GM12878 (cell line): ENCODE measurements around the gene IGSF8. TPM values are rescaled to one million over a fixed set of nuclear protein-coding genes. Genes with fewer than 3 reads are reported as not detected.

Source experiments
- ATAC-seq: fragments of 200-7000 bp; cut with Tn5 transposase; 3 replicates; pipeline ENCODE4 v1.9.1; 2020; ENCODE audit warnings: mild to moderate bottlenecking, moderate library complexity
- BruUV-seq: library from RNA; stranded (reverse); fragments of 400-500 nt; replicated peaks from 2 replicates; lab custom pipeline; 2021; lab: Mats Ljungman, UMichigan
- CTCF ChIA-PET: fragments of 300-600 bp; sonication (Branson Sonifier 250); formaldehyde crosslinking; extraction: SDS; loops from one replicate; lab custom pipeline; 2021; ENCODE audit warnings: inconsistent platforms; lab: Yijun Ruan, JAX
- POLR2A ChIA-PET: fragments of 350-600 bp; formaldehyde crosslinking; extraction: SDS; loops from one replicate; lab custom pipeline; 2021; ENCODE audit warnings: inconsistent platforms; lab: Charles Lee
- RAD21 ChIA-PET: fragments of 300-600 bp; sonication (Branson Sonifier 250); formaldehyde crosslinking; loops from one replicate; lab custom pipeline; 2023; ENCODE audit warnings: antibody characterized with exemption; ENCODE audit not compliant: unreplicated experiment; lab: Charles Lee
- SMC1A ChIA-PET: fragments of 300-600 bp; sonication (Branson Sonifier 250); formaldehyde crosslinking; loops from one replicate; lab custom pipeline; 2023; ENCODE audit not compliant: unreplicated experiment, uncharacterized antibody; lab: Charles Lee
- DNase-seq: peaks from one replicate; pipeline ENCODE4 v3.0.0-alpha.2; 2011; ENCODE audit warnings: low read depth, low spot score
- FAIRE-seq: peaks from 3 replicates; lab custom pipeline; 2011; peaks lifted over from hg19 to GRCh38; lab: Jason Lieb, UNC
- H2AFZ ChIP-seq: 2 replicates; pipeline ENCODE4 v1.6.0; 2011; ENCODE audit warnings: low read depth, low read length, control low read depth; ENCODE audit not compliant: control insufficient read depth
- H3K27ac ChIP-seq: 2 replicates; pipeline ENCODE4 v1.5.1; 2011; ENCODE audit warnings: control low read depth; ENCODE audit not compliant: control insufficient read depth, insufficient read depth
- H3K27me3 ChIP-seq, 2 experiments: replicated peaks in 1 of 2; 2 replicates each; pipeline versions ENCODE4 v1.6.0 to v1.6.1; 2011; ENCODE audit warnings: low read length in 1 of 2; ENCODE audit not compliant: control insufficient read depth in 2 of 2, insufficient read depth in 2 of 2
- H3K36me3 ChIP-seq, 2 experiments: 2 replicates each; pipeline ENCODE4 v1.5.1; 2011; ENCODE audit warnings: low read length in 1 of 2; ENCODE audit not compliant: control insufficient read depth in 2 of 2, insufficient read depth in 2 of 2
- H3K4me1 ChIP-seq: 2 replicates; pipeline ENCODE4 v1.6.1; 2011; ENCODE audit warnings: mild to moderate bottlenecking, low read length, moderate library complexity, mixed read lengths; ENCODE audit not compliant: control insufficient read depth, insufficient read depth
- H3K4me2 ChIP-seq: 2 replicates; pipeline ENCODE4 v1.6.0; 2011; ENCODE audit warnings: control low read depth; ENCODE audit not compliant: control insufficient read depth, insufficient read depth
- H3K4me3 ChIP-seq: fragments of 200-600 bp; sonication (generic); 2 replicates; pipeline ENCODE4 v1.5.1; 2016
- H3K79me2 ChIP-seq: 2 replicates; pipeline ENCODE4 v1.6.0; 2011; ENCODE audit warnings: low read length; ENCODE audit not compliant: control insufficient read depth, insufficient read depth
- H3K9ac ChIP-seq: 2 replicates; pipeline ENCODE4 v1.8.0; 2011; ENCODE audit warnings: low read length, control low read depth, mixed read lengths; ENCODE audit not compliant: control insufficient read depth, insufficient read depth
- H3K9me3 ChIP-seq: replicated peaks from 3 replicates; pipeline ENCODE4 v1.5.1; 2011; ENCODE audit warnings: mild to moderate bottlenecking, low read length; ENCODE audit not compliant: control insufficient read depth, insufficient read depth
- H4K20me1 ChIP-seq: 2 replicates; pipeline ENCODE4 v1.6.0; 2011; ENCODE audit not compliant: control insufficient read depth, insufficient read depth
- KLF5 ChIP-seq: fragments of 450-650 bp; IDR thresholded peaks from 2 replicates; pipeline ENCODE4 v1.6.1; 2014; ENCODE audit warnings: mild to moderate bottlenecking; ENCODE audit not compliant: partially characterized antibody
- MEF2A ChIP-seq: IDR thresholded peaks from 2 replicates; pipeline ENCODE4 v1.6.1; 2011; ENCODE audit warnings: low read depth, mild to moderate bottlenecking, low read length, moderate library complexity; ENCODE audit not compliant: insufficient read depth
- SMAD1 ChIP-seq: fragments of 450-650 bp; IDR thresholded peaks from 2 replicates; pipeline ENCODE4 v1.6.1; 2018; ENCODE audit warnings: mild to moderate bottlenecking, low read depth; ENCODE audit not compliant: partially characterized antibody
- SUZ12 ChIP-seq: fragments of 200-600 bp; sonication (generic); IDR thresholded peaks from one replicate; pipeline ENCODE4 v1.6.1; 2018; ENCODE audit warnings: antibody characterized with exemption, mild to moderate bottlenecking; ENCODE audit not compliant: unreplicated experiment
- TCF3 ChIP-seq: IDR thresholded peaks from 2 replicates; pipeline ENCODE4 v1.6.1; 2012; ENCODE audit warnings: low read depth, mild to moderate bottlenecking, low read length, borderline replicate concordance; ENCODE audit not compliant: insufficient read depth
- ZNF384 ChIP-seq: IDR thresholded peaks from 2 replicates; pipeline ENCODE4 v1.6.1; 2012; ENCODE audit warnings: low read depth, mild to moderate bottlenecking, low read length, improper control_type of control experiment, borderline replicate concordance
- WGBS: methylation state at CpG from one replicate; pipeline ENCODE4 v1.1.6; 2016; ENCODE audit warnings: low lambda C conversion rate; ENCODE audit not compliant: insufficient replicate concordance, insufficient coverage; ENCODE audit errors: missing lambda C conversion rate; 5-methylcytosine and 5-hydroxymethylcytosine counted together
- in situ Hi-C: fragments of 300-500 bp; cut with MboI; formaldehyde crosslinking; loops from 9 replicates; pipeline ENCODE4 v1.14.3; 2018; ENCODE audit warnings: mixed read lengths
- intact Hi-C: fragments of 100-400 bp; cut with micrococcal nuclease; formaldehyde crosslinking; loops from one replicate; pipeline ENCODE4 v1.14.2; 2022; ENCODE audit not compliant: unreplicated experiment
- polyA plus RNA-seq, 11 experiments: library from polyadenylated mRNA; depleted of rRNA in 4 of 11; unstranded in 6 of 11; stranded (reverse) in 5 of 11; fragments of >200 nt; fragmentation: Nextera tagmentation in 4 of 11; fragmentation: Illumina TruSeq in 1 of 11; extraction: Ambion mirVana in 4 of 11; extraction: Trizol in 1 of 11; gene quantifications; 1 replicate in 1 of 11; 2 replicates in 10 of 11; pipeline versions ENCODE4 v1.2.1 to v1.2.3, GENCODE V29; 2011 to 2016; ENCODE audit warnings: inconsistent platforms in 2 of 11, missing spikeins in 2 of 11, low read depth in 1 of 11
- total RNA-seq, 4 experiments: library from RNA; depleted of rRNA in 3 of 4; stranded (reverse); fragments of >200 nt in 3 of 4; fragmentation: Illumina TruSeq in 1 of 4; extraction: Trizol in 1 of 4; gene quantifications; 2 replicates each; pipeline versions ENCODE4 v1.2.1 to v1.2.3, GENCODE V29; 2013 to 2021

The IGSF8 gene
- total and polyA plus RNA-seq, 10 of the 15 experiments (the other 5 are each of a cell fraction or from before 2014, with no cell fraction given), result 0.64 to 24.7 (median 13.9) TPM

DNA sequence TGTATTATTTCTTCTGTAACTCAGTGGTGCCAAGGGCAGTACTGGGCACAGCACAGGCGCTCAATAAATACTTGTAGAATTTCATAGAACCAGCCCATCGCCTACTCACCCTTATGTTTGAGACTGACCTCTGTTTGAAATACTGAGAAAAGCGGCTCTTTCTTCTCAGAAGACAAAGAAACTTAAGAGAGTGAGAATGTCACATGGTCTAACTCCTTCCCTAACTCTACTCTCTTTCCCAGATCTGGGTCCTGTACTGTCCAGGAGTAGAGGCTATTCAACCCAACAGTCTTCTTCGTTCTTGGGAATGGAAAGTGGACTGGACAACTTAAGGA, 4.2 kb downstream of the IGSF8 start (continued):
- TF ChIP-seq SUZ12, result no peak
- TF ChIP-seq KLF5, result no peak
- no peak for TF ChIP-seq SMAD1

DNA sequence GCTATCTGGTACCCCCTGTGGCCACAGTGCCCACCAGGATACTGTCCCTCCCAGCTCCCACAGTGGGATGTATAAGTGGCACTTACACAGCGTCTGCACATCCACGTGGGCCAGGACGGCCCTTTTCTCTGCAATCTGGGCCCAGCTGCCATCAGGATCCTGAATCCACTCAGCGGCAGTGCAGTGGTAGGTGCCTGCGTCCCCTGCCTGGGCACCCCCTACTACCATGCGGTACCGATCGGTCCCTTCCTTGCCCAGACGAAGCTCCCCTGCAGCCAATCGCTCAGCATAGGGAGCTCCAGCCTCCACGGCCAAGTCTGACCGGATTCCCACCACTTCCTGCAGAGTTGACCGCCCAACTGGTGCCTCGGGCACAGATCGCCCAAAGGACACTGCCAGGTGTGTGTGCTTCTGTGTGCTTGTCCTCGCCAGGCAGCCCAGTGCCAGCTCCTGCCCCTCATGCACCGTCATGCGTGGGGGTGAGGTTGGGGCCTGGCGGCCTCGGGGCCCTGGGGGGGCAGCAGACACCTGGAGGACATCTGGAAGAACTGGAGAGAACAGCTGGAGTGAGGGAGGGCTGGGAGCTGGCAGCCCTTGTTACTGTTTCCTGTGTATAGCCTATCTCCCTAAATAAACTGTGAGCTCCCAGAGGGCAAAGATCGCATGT, 4.7 kb downstream of the IGSF8 start:
- Histone ChIP-seq H3K27me3 (no peaks in the 10 kb centered on the region), H4K20me1 (no peaks in the 10 kb centered on the region; the same call in 1 of the 2 replicates), H3K36me3 (peaks cover 0 to 2% of the 10 kb centered on the region in 2 experiments; a peak in 2 of 4 replicates), H3K9ac (no peak overlapping the region), H3K79me2 (peaks cover 9% of the 10 kb centered on the region), H3K4me2 (no peak overlapping the region), H3K4me3 (no peak overlapping the region), H2AFZ (no peak overlapping the region), H3K9me3 (no peaks in the 10 kb centered on the region), H3K27ac (no peak overlapping the region), H3K4me1 (peaks cover 17% of the 10 kb centered on the region)
- FAIRE-seq, result no peak
- 90% methylated on average over 21 of the region's 21 CpGs for WGBS
- in situ Hi-C loops, result no loop called here
- DNase-seq, result no peak
- ChIA-PET POLR2A (no interaction called here), SMC1A (no interaction called here), RAD21 (no interaction called here), CTCF (interaction anchor here (5.7 to 30.2 kb wide), 2 partner anchors 7 to 35 kb away, joined by 91 to 1035 read pairs; partner anchors contain the start of genes KCNJ10 and KCNJ9)
- no peak for ATAC-seq
- intact Hi-C loops, result no loop called here
- TF ChIP-seq ZNF384 (no peak), TCF3 (no peak), MEF2A (no peak)
- no TSS peak for BruUV-seq
